HepG2 (cell line): Measurements from ENCODE around the gene FRMD5. TPM values are rescaled to one million over a fixed set of nuclear protein-coding genes. Genes with fewer than 3 reads are reported as not detected.
A peak's percentile ranks its signal among the peaks of the same experiment; 100 is the strongest.

Source experiments
- ATAC-seq: fragments of 200-7000 bp; cut with Tn5 transposase; 3 replicates; pipeline ENCODE4 v1.9.1; 2020; ENCODE audit warnings: mild to moderate bottlenecking, moderate library complexity
- BruUV-seq: library from RNA; stranded (reverse); fragments of 400-500 nt; replicated peaks from 2 replicates; lab custom pipeline; 2021; lab: Mats Ljungman, UMichigan
- CTCF ChIA-PET: fragments of 300-600 bp; formaldehyde crosslinking; extraction: SDS; loops from one replicate; lab custom pipeline; 2021; ENCODE audit warnings: low total read pairs, inconsistent platforms, low intra/inter-chr PET ratio; lab: Yijun Ruan, JAX
- POLR2A ChIA-PET: fragments of 350-600 bp; sonication (Branson Sonifier 250); formaldehyde crosslinking; loops from one replicate; lab custom pipeline; 2020; ENCODE audit warnings: antibody characterized with exemption, inconsistent platforms; lab: Yijun Ruan, JAX
- DNase-seq: peaks from one replicate; pipeline ENCODE4 v3.0.0-alpha.2; 2015; ENCODE audit warnings: low spot score
- FAIRE-seq: peaks from 3 replicates; lab custom pipeline; 2011; peaks lifted over from hg19 to GRCh38; lab: Jason Lieb, UNC
- H2AFZ ChIP-seq: one replicate; pipeline ENCODE4 v1.6.1; 2011; ENCODE audit warnings: low read length, inconsistent platforms
- H3K27ac ChIP-seq: fragments of 300-600 bp; 3 replicates; pipeline ENCODE4 v1.8.0; 2011; ENCODE audit warnings: mixed run types, mild to moderate bottlenecking, mixed read lengths, low read length, inconsistent platforms; ENCODE audit not compliant: insufficient read depth; ENCODE audit errors: extremely low read length
- H3K27me3 ChIP-seq, 2 experiments: fragments of 200-600 bp in 1 of 2; 2 replicates in 1 of 2; 3 replicates in 1 of 2; pipeline versions ENCODE4 v1.6.0 to v1.8.0; 2011; ENCODE audit warnings: low read length in 2 of 2, mild to moderate bottlenecking in 2 of 2, moderate library complexity in 2 of 2, inconsistent platforms in 1 of 2; ENCODE audit not compliant: insufficient read depth in 2 of 2, control insufficient read depth in 1 of 2
- H3K36me3 ChIP-seq, 2 experiments: fragments of 200-600 bp in 1 of 2; replicated peaks in 1 of 2; 2 replicates in 1 of 2; 3 replicates in 1 of 2; pipeline versions ENCODE4 v1.5.1 to v1.8.0; 2011; ENCODE audit warnings: low read length in 2 of 2, inconsistent platforms in 1 of 2; ENCODE audit not compliant: insufficient read depth in 2 of 2, control insufficient read depth in 1 of 2
- H3K4me1 ChIP-seq: 2 replicates; pipeline ENCODE4 v1.5.1; 2012; ENCODE audit warnings: low read length, inconsistent platforms; ENCODE audit not compliant: insufficient read depth
- H3K4me2 ChIP-seq: 2 replicates; pipeline ENCODE4 v1.6.0; 2011; ENCODE audit warnings: low read depth, low read length, inconsistent platforms
- H3K4me3 ChIP-seq, 3 experiments: fragments of 200-600 bp in 1 of 3; sonication (generic), shearing (Covaris generic) in 1 of 3; replicated peaks in 1 of 3; 2 replicates each; pipeline ENCODE4 v1.5.1; 2011 to 2016; ENCODE audit warnings: low read length in 3 of 3, inconsistent platforms in 2 of 3, low read depth in 2 of 3, mild to moderate bottlenecking in 2 of 3, control low read depth in 1 of 3, mixed read lengths in 1 of 3; ENCODE audit not compliant: insufficient read depth in 1 of 3
- H3K79me2 ChIP-seq: one replicate; pipeline ENCODE4 v1.6.1; 2011; ENCODE audit warnings: low read length, inconsistent platforms; ENCODE audit not compliant: insufficient read depth
- H3K9ac ChIP-seq: 2 replicates; pipeline ENCODE4 v1.6.0; 2011; ENCODE audit warnings: mild to moderate bottlenecking, low read depth, low read length, inconsistent platforms; ENCODE audit not compliant: insufficient read depth
- H3K9me3 ChIP-seq: 2 replicates; pipeline ENCODE4 v1.5.1; 2012; ENCODE audit warnings: mild to moderate bottlenecking, low read length
- H4K20me1 ChIP-seq: 2 replicates; pipeline ENCODE4 v1.6.0; 2011; ENCODE audit warnings: inconsistent platforms, mild to moderate bottlenecking, low read length, moderate library complexity; ENCODE audit not compliant: insufficient read depth
- MAFK ChIP-seq, 2 experiments: IDR thresholded peaks in 1 of 2; conservative IDR thresholded peaks in 1 of 2; 2 replicates each; pipeline ENCODE4 v1.6.1; 2011; ENCODE audit warnings: improper control_type of control experiment in 2 of 2, low read length in 2 of 2
- NRL ChIP-seq: sonication (generic); formaldehyde crosslinking; IDR thresholded peaks from 2 replicates; pipeline ENCODE4 v1.5.0; 2020; ENCODE audit warnings: missing genetic modification reagents, mild to moderate bottlenecking, moderate library complexity, borderline replicate concordance
- SNAPC2 ChIP-seq: sonication (generic); formaldehyde crosslinking; IDR thresholded peaks from 2 replicates; pipeline ENCODE4 v1.8.1; 2022; ENCODE audit warnings: mild to moderate bottlenecking, missing genetic modification reagents
- SP1 ChIP-seq, 2 experiments: fragments of 450-650 bp in 1 of 2; sonication (generic) in 1 of 2; formaldehyde crosslinking in 1 of 2; IDR thresholded peaks; 2 replicates each; pipeline versions ENCODE4 v1.4.0 to v1.6.1; 2016 to 2020; ENCODE audit warnings: missing genetic modification reagents in 1 of 2
- THYN1 ChIP-seq: sonication (generic); formaldehyde crosslinking; IDR thresholded peaks from 2 replicates; pipeline ENCODE4 v1.8.1; 2023; ENCODE audit warnings: low read depth, mild to moderate bottlenecking, moderate library complexity, missing genetic modification reagents, borderline replicate concordance
- ZSCAN9 ChIP-seq: IDR thresholded peaks from 2 replicates; pipeline ENCODE4 v1.6.1; 2016; ENCODE audit warnings: borderline replicate concordance
- in situ Hi-C: cut with HindIII; loops from 2 replicates; pipeline ENCODE4 v1.10.0; 2017; ENCODE audit warnings: low pct_unique_long_range_greater_than_20kb; ENCODE audit not compliant: extremely low pct_ligation_motif_present
- intact Hi-C: fragments of 100-400 bp; cut with micrococcal nuclease; formaldehyde crosslinking; loops from one replicate; pipeline ENCODE4 v1.10.0; 2022; ENCODE audit not compliant: unreplicated experiment
- polyA plus RNA-seq, 8 experiments: library from polyadenylated mRNA; depleted of rRNA in 3 of 8; stranded (reverse) in 7 of 8; unstranded in 1 of 8; fragments of >200 nt; fragmentation: Illumina TruSeq in 4 of 8; extraction: Trizol in 4 of 8; gene quantifications; 2 replicates each; pipeline versions ENCODE4 v1.2.1 to v1.2.3, GENCODE V29; 2011 to 2016; ENCODE audit warnings: low read depth in 4 of 8, missing spikeins in 1 of 8, mixed read lengths in 1 of 8; ENCODE audit not compliant: insufficient read depth in 1 of 8
- total RNA-seq, 5 experiments: library from RNA; depleted of rRNA; stranded (reverse); fragments of >200 nt; fragmentation: Illumina TruSeq; extraction: Trizol; gene quantifications; 2 replicates each; pipeline ENCODE4 v1.2.3, GENCODE V29; 2016; ENCODE audit warnings: low read depth in 1 of 5
- TF ChIP-seq, protein P1 (sequence below): sonication (generic); formaldehyde crosslinking; IDR thresholded peaks from 2 replicates; pipeline ENCODE4 v1.8.1; 2023; ENCODE audit warnings: mild to moderate bottlenecking, missing genetic modification reagents
- TF ChIP-seq, protein P2 (sequence below): sonication (generic); formaldehyde crosslinking; IDR thresholded peaks from 2 replicates; pipeline ENCODE4 v1.8.0; 2022; ENCODE audit warnings: mild to moderate bottlenecking, missing genetic modification reagents, moderate library complexity

FRMD5 gene
- total and polyA plus RNA-seq, 2 of the 13 experiments (the other 11 are each of a cell fraction or from before 2014, with no cell fraction given), result 0.93 to 1.5 TPM

DNA sequence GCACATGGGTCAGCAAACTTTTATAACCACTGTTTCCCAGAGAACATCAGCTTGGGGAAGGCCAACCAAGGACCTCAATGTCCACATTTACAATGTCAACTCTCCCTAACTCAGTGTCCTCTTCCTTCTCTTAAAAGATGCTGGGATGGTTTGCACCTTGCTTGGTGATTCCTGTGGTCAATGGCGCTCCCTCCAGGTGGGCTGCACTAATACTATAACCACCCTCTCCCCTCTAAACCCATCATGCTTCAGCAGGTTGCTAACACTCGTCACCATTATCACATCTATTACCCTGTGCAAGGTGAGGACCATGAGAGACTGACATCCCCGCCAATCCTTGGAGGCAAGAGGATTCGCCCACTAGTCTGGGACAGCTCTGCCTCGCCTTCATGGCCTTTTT lies 65.2 kb downstream of the FRMD5 start (continued):
- no peak for TF ChIP-seq NRL (CRISPR knock-in tag)

- DNase-seq, result no peak
- TF ChIP-seq THYN1 (no peak), SNAPC2 (CRISPR knock-in tag) (no peak), ZSCAN9 (CRISPR knock-in tag) (no peak), SP1 (IDR thresholded peaks at IDR 0.05) (no peak), SP1 (CRISPR knock-in tag; IDR thresholded peaks at IDR 0.05) (no peak), MAFK (conservative IDR thresholded peaks at IDR 0.05 in 1 of 2, IDR thresholded peaks at IDR 0.05 in 1 of 2; ENCODE audit: low read length in 2 of 2) (peak in 1 of 2 experiments; percentile 66; a peak in 2 of 4 replicates)
- TF ChIP-seq, protein P1, sequence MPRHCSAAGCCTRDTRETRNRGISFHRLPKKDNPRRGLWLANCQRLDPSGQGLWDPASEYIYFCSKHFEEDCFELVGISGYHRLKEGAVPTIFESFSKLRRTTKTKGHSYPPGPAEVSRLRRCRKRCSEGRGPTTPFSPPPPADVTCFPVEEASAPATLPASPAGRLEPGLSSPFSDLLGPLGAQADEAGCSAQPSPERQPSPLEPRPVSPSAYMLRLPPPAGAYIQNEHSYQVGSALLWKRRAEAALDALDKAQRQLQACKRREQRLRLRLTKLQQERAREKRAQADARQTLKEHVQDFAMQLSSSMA (CRISPR knock-in tag), result no peak
- TF ChIP-seq, protein P2, sequence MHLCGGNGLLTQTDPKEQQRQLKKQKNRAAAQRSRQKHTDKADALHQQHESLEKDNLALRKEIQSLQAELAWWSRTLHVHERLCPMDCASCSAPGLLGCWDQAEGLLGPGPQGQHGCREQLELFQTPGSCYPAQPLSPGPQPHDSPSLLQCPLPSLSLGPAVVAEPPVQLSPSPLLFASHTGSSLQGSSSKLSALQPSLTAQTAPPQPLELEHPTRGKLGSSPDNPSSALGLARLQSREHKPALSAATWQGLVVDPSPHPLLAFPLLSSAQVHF (CRISPR knock-in tag), result no peak
- no peaks in the 10 kb centered on the region for H4K20me1 ChIP-seq
- H3K9ac ChIP-seq, result no peak overlapping the region
- no TSS peak for BruUV-seq
- in situ Hi-C loops (no loop called here), intact Hi-C loops (no loop called here)
- ATAC-seq, result no peak
- no peak overlapping the region for H3K27ac ChIP-seq
- no peaks in the 10 kb centered on the region for H3K36me3 ChIP-seq
- CTCF ChIA-PET, result no interaction called here
- H3K9me3 ChIP-seq, result no peaks in the 10 kb centered on the region
- H3K4me1 ChIP-seq, result no peaks in the 10 kb centered on the region
- H3K4me2 ChIP-seq, result no peak overlapping the region
- H2AFZ ChIP-seq, result no peak overlapping the region
- H3K79me2 ChIP-seq, result no peaks in the 10 kb centered on the region
- H3K27me3 ChIP-seq, result no peaks in the 10 kb centered on the region
- no peak overlapping the region for H3K4me3 ChIP-seq
- POLR2A ChIA-PET, result no interaction called here
- no peak for FAIRE-seq
Observed at GRCh38 chr15:44128443-44128842, 66.6 kb downstream of the FRMD5 start.
